HPDE6-E6E7 (cell line): ENCODE results near the gene GET4.
"Not testable (repeated sequence)": the region's sequence is repeated elsewhere in the genome, so short reads cannot be mapped to it uniquely, and the experiment has no call there.

Experiments used
- DNase-seq: peaks from one replicate; pipeline ENCODE4 v3.0.0; 2011; ENCODE audit warnings: missing footprints; ENCODE audit errors: extremely low spot score

GET4 gene

DNA sequence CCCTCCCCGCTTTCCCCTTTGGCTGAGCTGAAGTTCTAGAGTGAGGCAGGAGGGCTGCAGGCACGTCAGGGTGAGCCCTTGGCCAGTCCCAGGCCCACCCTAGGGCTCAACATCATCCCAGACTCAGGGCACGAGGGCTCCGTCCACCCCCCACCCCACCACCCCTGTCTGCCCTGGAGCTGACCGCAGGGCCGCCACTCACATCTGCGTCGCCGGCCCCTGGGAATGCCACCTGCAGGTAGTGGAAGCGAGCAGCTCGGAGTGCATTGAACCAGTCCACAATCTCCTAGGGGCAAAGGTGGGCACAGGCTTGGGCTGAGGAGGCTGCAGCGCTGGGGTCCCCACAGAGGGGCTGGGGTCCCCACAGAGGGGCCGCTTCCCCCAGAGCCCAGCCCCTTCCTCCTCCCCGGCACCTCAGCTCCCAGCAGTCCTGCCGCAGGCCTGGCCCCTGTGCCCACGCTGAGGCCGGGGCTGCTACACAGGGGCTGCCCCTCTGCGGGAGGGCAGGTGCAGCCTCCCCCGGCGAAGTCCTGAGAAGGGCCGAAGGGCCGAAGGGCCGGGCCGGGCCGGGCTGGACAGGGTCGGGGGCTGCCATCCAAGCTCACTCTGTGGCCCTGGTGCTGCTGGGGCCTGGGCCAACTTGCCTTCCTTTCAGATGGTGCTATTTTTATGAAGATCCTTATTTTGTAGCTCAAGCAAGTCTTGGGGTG lies 24.1 kb downstream of the GET4 start:
- no peak for DNase-seq

DNA sequence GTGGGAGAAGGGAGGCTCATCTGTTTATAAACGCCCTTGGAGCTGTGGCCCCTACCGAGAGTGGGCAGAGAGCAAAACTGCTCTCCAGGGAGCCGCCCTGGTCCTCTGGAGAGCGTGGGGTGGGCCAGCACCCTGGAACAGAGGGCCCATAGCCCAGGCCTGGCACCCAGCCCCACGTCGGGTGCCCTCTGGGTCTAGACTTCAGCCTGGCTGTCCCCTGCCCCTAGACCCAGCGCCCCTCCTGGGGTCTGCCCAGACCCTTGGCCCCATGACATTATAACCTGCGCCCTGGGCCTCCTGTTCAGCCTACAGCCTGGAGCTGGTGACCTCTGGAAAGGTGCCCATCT lies 24.7 kb downstream of the GET4 start:
- DNase-seq: no peak

DNA sequence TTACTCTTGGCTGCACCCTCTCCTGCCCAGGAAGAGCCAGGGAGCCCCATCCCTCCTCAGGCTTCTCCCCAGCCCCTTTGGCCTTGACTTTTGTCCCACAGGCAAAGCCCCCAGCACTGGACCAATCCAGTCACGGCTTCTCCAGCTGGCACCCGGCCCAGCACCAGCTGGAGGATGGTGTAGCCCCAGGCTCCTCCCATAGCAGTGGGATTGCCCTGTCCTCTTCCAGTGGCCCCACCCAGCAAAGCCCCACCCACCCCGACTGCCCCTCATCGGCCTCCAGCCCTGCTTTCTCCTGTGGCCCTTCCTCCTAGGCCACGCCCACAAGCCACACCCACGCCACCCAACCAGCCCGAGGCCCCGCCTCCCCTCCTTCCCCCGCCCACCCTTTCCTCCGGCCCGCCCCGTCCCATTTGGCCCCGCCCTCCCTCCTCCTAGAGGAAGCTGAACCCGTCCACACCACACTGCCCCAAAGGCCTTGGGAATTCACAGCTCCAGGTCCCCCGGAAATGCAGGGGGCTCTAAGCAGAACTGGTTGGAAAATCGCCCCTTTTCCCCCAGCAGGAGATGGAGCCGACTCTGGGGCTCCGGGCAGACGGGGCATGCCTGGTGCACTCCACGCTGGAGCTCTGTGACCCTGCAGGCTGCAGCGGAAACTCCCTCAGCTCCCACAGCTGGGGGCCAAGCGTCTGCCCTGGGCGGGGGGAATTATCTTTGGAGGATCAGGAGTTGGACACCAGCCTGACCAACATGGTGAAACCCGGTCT lies 25.2 kb downstream of the GET4 start:
- peak; percentile 91 for DNase-seq

DNA sequence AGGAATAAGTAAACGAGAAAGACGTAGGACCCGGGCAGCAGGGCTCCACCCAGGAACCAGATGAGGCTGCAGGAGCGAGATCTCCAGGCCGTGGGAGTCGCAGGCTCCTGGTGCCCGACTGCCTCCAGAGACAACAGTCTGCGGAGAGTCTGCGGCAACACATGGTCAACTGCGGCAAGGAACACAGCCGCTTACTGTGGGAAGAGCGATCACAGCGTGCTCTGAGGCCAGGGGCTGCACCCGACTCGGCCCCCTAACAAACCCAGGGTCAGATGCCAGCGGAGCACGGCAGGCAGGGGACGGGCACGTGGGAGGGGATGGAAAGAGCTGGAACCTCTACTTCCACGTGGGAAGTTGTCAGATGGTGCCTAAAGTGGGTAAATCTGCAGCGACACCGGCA lies 26.6 kb downstream of the GET4 start:
- no peak for DNase-seq

DNA sequence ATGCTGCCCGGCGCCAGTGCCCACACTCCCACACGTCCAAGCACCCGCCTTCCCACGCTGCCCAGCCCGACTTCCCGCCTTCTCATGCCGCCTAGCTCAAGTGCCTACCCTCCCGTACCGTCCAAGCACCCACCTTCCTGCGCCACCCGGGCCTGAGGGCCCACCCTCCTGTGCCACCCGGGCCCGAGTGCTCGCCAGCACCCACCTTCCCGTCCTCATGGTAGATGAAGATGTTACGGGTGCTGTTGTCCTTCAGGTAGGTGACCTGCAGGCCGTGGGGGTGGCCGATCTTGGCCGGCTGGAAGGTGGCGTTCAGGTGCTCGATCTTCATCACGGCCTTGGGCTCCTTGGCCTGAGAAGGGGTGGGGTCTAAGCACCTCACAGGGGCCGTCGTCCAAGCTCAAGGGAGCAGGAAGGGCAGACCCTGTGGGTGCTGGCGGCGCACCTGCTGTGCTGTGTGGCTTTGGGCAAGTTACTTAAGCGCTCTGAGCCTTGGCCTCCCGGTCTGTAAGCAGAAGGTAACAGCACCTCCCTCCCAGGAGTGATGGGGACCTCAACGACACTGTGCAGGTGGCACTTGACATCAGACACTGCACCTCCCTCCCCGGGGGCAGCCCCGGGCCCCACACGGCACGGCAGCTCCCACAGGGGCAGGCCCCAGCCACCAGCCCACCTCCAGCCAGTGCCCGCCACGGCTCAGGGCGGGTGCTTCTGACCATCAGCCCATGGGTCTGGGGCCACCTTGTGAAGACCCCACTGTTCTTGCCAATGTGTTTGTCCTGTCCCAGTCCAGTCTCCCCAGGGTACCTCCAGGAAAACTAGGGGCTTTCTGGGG lies 27.8 kb downstream of the GET4 start:
- no peak for DNase-seq

DNA sequence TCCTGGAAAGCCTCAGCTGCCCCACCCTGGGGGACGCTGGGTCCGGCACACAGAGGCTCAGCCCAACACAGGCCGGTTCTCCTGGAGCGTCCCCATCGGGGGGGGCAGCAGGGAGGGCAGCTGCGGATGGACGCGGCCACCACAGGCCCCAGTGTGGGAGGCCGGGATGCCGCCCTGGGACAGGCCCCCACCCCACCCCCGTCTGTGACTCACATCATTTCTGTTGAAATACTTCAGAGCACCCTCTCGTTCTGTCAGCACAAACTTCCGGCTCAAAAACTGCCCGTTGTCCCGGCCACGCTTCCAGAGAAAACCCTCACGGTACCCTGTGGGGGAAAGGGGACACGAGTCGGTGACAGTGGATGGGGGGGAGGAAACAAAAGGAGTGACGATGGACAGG lies 28.5 kb downstream of the GET4 start:
- DNase-seq: no peak

DNA sequence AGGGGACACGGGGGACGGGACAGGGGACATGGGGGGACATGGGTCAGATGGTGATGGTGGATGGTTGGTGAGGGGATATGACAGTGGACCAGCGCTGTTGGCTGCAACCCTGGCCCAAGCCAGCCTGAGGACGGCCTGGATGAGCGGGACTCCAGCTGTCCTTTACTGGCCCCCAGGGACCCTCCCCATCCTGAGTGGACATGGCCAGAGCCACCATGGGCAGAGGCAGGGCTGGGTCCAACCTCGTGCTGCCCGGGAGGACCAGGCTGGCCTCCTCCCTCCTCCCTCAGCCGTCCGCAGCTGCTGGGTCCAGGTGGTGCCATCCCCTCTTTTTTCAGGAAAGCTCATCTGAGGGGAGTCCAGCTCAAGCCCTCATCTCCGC lies 30.4 kb downstream of the GET4 start:
- no peak for DNase-seq

DNA sequence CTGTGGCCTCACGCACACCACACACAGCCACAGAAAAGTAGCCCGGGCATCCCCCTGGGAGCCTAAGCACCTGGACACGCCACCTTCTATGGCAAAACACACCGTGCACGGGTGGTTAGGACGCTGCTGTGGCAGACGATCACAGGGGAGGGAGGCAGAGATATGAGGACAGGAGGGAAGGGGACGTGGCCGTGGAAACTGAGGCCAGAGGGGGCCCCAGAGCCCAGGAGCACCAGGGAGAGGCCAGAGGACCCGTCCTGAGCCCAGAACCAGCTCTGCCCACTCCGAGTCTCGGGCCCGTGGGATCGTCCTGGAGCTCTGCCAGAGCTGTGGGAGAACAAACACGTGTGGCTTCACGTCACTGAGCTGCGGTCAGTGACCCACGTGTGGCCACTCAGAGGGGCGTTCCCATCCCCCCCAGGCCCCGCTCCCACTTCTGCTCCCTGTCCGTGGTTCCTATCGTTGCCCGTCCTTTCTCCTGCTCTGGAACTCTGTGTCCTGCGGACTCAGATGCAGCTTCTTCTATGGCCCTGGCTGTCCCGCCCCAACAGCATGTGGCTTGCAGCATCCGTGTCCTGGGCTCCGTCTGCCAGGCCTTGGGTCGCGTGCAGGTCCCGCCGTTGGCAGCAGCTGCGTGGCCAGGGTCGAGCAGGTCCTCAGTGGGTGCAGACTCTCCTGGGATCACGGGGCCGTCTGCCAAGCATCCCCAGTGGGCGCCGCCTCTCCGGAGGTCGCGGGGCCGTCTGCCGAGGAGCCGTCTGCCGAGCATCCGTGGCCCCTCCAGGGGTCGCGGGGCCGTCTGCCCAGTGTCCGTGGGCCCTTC lies 31.0 kb downstream of the GET4 start:
- no peak for DNase-seq

DNA sequence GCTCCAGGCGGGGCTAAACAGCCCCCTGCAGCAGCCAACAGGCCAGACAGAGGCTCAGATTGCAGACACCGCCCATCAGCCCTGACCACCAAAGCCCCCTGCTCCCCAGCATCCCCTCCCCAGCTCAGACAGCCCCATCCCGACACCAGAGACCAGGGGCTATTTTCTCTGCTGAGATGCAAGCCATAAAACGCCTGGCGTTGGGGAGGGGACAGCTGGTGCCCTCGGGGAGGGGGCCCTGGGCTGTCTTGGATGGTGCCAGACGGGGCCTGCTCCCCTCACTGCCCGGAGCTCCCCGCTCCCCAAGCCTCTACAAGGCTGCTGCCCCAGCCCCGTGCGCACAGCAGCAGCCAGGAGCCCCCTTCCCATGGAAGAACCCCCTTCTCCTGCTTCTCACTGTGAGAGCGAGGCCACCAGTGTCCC lies 31.8 kb downstream of the GET4 start:
- DNase-seq: no peak

DNA sequence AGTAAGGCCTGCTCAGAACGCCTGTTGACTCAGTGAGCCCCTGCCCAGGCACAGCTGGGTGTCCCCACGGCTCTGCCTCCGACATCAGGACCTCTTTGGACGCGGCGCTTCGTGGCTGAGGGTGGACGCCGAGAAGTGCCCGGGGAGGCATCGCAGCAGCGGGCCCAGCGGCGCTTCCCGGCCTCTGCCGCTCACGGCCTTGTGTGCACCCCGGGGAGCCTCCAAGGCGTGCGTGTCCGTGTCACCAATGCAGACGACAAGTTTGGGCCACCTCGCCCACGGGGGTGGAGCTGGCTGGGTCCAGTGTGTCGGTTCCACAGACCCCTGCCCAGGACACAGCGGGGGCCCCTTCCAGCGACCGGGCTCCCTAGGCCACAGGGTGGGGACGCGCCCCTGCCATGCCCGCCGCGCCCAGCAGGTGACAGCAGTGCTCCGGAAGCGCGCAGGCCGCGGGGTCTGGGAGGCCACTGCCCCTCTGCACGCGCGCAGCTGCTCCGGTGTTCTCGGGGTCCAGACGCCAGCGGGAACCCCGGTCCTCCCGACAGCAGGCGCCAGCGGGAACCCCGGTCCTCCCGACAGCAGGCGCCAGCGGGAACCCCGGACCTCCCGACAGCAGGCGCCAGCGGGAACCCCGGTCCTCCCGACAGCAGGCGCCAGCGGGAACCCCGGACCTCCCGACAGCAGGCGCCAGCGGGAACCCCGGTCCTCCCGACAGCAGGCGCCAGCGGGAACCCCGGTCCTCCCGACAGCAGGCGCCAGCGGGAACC lies 32.4 kb downstream of the GET4 start:
- not testable (repeated sequence) for DNase-seq

DNA sequence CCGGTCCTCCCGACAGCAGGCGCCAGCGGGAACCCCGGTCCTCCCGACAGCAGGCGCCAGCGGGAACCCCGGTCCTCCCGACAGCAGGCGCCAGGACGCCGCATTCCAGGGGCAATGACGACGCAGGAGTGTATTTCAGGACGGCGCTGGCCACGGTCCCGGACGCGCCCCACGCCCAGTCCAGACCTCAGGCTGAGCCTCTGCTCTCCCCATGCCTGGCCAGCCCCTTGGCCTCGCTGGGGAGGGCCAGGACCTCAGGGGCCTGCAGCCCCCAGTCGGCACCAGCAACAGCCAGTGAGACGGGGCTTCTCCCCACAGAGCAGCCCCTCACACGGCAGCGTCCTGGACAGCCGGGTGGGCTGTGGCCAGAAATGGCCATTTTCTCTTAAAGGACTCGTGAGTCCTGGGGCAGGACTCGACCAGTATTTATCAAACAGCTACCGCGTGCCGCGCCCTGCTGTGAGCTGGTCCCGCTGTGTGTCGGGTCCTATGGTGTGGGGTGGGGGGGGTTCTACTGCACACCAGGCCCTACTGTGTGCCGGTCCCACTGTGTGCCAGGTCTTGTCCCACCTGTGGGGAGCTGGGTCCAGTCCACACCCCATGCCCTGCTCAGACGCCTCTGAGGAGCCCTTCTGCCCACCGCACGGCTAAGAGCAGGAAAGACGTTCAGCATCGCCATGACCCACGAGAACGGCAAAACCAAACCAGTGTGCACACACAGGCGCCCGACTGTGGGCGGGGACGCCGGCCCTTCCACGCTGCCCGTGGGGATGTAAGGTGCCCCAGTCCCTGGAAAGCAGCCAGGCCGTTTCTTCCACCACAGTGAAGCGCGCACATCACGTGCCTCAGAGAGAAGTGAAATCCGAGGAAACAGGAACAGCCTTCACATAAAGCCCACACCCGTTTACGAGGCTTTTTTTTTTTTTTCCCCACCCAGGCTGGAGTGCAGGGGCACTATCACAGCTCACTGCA lies 33.3 kb downstream of the GET4 start:
- DNase-seq: no peak

DNA sequence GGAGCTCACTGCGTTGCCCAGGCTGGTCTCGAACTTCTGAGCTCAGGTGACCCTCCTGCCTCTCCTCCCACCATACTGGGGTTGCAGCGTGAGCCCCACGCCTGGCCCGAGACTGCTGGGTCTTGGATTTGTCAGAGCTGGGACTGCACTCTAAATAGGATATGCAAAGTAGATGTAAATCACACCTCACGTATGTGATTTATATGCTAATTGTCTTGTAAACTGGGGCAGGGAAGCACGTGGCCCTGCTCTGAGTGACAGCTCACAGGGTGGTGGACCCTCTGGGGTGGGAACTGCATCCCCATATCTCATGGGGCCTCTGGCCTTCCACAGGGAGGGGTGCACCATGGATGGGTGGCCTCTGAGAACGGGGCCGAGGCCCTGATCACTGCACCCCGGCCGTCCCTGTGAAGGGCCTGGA lies 34.1 kb downstream of the GET4 start:
- no peak for DNase-seq

DNA sequence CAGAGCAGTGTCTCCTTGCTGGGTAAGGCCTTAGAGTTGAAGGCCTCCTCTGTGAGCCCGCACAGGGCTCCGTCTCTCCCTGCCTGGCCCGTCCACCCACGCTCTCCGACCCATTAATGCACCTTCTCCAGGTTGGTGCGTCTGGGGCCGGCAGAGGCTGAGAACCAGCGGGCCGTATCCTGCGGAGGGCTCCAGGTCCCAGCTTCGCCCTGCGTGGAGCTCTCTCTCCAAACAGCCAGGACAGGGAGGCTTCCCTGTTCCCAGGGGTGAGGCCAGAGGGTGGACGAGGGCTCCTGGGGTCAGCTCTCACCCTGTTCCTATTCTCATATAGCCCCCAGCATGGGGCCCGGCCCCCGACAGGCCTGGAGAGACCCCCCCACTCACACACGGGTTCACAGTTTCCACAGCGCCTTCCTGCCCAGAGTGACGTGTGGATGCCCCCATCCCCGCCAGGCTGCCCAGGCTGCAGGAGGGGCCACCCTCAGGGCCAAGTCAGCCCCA lies 34.6 kb downstream of the GET4 start:
- DNase-seq: no peak

DNA sequence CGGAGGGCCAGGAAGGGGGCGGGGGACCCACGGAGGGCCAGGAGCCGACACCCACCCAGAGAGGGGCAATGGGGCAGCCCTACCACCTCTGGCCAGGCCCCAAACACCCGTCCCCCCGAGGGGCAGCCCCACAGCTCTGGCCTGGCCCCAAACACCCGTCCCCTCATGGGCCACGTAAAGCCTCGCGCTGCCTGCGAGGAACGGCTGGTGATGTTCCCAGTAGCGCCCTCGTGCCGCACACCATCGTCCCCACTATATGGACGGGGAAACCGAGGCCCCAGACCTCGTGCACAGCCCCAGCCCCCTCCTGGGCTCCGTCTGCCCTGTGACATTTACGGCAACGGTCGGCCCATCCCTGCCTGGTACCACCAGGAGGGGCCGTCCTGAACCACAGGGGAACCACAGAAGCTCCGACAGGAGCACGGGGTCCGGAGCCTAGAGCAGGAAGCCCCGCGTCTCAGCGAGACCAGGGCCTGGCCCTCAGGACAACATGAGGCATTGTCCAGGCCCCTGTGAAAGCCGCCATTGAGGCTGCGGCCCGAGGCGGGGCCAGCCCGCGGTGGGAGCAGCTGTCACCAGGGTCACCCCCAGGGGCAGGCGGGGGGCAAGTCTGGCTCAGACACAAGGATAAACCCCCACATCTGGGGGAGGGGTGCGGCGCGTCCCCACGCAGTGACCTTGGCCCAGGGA lies 35.6 kb downstream of the GET4 start:
- DNase-seq: no peak

DNA sequence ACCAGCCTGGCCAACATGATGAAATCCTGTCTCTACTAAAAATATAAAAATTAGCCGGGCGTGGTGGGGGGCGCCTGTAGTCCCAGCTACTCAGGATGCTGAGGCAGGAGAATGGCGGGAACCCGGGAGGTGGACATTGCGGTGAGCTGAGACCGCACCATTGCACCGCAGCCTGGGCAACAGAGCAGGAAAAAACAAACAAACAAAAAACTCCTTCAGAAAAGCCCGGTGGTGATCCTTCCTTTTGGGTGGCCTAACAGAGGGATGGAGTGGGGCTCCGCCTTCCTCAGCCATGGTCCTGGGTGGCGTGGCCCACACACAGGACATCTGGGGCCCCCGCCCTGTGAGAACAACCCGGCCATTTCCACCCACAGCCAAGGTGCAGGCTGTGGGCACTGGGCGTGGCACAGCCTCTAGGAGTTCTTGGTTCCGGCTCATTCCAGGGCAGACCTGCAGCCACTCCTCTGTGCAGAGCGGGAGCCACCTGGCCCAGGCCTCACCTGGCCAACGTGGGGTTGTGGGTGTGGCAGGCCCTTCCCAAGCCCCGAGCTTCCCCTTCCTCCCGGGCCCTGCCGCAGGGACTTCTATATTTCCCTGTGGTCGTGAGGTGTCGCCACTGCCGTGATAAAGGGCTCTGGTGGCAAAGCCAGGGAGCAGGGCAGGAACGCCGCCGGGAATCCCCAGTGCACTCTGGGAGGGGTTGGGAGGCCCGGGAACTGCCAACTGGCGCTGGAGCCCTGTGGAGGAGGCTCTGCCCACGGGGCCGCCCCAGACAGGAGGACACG lies 37.6 kb downstream of the GET4 start:
- peak; percentile 58 for DNase-seq

DNA sequence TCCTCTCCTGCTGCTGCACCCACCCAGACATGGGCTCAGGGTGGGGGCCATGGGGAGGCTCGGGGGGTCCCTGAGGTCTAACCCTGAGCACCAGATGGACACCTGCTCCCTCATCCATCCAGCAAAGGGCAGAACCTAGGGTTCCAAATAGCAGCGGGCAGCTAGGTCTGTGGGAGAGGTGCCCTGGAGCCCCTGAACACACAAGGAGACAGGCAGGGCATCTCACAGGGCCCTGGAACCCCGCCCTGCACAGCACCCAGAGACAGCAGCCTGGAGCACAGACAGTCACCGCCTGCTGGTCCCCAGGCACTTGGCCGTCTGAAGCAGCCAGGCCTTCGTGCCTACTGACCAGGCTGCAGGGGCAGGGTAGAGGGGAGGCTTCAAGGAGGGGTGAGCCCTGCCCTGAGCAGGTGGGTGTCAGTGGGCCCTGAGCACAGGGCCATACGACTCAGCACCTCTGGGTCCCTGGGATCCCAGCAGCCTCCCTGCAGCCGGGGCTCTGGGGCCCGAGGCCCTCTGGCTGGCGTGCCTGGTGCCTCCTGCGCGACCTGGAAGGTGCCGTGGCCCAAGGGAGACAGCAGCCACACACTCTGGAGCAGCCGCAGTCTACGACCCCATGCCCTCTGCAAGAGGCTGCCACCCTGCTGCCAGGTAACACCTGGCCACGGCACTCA lies 38.3 kb downstream of the GET4 start:
- DNase-seq: no peak
